Stimulated activated CD4-positive, alpha-beta T cell treated with anti-CD3 and anti-CD28 coated beads, Interleukin-4, amount 100 ng/mL, for 4 hours (primary cell): Measurements from ENCODE around the gene SERINC4.

Experiments
- DNase-seq, 2 experiments: peaks; one replicate each; pipeline ENCODE4 v3.0.0-alpha.2; 2020

Gene SERINC4

DNA sequence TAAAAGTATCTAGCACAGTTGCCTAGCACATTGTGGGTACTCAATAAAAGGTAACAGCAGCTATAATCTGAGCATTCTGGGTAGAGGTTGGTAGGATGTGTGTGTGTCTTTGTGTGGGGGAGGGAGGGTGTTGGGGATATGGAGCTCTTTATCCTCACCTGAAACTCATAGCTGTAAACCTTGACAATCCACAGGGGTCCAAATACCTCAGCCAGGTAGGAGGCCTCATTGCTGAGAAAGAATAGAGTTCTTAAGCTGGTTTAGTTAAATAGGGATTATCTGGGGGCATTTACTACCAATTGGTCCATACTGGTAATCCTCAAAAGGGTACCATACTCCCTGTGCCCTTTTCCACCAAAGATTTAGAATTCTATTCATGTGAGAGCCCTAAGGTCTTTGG, 4.0 kb downstream of the SERINC4 start:
- no peak for DNase-seq

DNA sequence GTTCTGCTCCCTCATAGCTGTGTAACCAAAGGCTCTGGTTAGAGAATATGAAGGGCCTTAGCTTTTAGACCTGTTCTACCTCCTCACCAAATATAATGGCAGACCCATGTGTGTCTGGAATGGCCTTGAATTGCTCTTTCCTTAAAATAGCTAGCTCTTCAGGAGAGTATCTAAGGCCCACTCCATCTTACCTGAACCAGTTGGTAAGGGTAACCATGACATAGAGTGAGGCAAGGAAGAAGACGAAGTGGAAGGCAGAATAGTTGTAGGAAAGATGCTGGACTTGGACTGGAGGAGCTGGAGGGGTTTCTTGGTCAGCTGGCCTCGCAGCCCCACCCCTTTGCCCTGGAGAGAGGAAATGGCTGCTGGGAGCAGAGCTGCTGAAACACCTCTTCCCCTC, 4.8 kb downstream of the SERINC4 start:
- DNase-seq: no peak

DNA sequence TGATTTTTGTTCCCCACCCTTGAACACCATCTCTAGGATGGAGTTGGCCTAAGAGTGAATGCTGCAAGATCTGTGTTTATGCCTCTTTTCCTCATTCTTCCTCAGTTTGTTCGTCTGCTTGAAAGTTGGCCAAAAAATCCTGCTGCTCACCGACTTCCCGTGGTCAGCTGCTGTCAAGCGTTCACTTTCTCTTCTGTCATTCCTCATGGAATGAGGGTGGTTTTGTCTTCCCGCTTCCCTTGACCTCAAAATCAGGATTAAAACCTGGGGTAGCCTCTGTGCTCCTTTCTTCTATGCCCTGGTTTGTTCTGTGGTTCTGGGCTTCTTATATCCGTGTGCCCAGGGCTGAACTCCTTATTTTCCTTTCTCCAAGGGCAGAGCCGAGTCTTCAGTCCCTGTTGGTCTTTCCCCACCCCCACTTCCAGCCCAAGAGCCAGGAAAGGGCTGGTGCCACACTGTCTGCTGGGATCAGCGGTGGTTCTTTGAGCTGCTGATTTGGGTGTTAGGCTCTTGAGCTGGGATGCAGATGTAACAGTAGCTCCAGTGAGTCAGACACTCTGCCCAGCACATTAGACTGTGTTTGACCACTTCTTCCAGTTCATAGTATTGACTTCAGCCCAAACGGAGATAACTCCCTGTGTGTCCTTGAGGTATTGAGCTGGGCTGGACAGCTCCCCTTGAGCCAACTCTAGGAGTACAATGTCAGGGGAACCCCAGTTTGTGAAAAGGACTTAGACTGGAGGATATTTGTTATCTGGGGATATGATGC, 5.6 kb downstream of the SERINC4 start:
- no peak for DNase-seq

DNA sequence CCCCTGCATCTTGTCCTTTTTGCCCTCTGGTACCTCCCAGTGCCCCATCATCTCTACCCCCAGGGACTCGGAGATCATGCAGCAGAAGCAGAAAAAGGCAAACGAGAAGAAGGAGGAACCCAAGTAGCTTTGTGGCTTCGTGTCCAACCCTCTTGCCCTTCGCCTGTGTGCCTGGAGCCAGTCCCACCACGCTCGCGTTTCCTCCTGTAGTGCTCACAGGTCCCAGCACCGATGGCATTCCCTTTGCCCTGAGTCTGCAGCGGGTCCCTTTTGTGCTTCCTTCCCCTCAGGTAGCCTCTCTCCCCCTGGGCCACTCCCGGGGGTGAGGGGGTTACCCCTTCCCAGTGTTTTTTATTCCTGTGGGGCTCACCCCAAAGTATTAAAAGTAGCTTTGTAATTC, 6.4 kb downstream of the SERINC4 start:
- no peak for DNase-seq

DNA sequence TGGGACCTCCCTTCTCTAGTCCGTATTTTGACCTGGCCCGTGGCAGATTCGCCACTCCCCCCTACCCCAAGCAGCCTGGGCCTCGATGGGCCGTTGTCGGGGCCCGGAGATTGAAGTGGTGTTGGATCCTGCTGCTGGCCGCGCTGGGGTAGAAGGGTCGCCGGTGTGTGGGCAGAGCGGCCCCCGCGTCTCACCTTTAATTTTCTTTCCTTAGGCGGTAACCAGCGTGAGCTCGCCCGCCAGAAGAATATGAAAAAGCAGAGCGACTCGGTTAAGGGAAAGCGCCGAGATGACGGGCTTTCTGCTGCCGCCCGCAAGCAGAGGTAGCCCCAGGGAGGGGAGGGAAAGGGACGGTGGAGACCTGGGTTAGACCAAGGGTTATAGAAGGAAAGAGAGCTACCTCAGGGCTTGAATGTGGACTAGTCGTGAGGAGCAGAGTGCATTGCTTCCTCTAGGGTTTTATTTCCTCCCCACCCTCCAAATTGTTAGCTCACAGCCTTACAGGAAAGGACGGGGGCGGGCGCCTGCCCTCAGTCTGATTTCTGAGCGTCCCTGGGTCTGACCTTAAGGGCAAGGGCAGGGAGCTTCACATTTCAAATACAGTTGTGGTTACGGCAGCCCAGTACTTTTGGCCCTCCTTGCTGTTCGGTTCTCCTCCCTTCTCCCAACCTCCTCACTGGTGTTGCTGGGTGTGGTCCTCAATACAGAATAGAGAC, 7.1 kb downstream of the SERINC4 start:
- DNase-seq: peak in 1 of 2 experiments; percentile 32

DNA sequence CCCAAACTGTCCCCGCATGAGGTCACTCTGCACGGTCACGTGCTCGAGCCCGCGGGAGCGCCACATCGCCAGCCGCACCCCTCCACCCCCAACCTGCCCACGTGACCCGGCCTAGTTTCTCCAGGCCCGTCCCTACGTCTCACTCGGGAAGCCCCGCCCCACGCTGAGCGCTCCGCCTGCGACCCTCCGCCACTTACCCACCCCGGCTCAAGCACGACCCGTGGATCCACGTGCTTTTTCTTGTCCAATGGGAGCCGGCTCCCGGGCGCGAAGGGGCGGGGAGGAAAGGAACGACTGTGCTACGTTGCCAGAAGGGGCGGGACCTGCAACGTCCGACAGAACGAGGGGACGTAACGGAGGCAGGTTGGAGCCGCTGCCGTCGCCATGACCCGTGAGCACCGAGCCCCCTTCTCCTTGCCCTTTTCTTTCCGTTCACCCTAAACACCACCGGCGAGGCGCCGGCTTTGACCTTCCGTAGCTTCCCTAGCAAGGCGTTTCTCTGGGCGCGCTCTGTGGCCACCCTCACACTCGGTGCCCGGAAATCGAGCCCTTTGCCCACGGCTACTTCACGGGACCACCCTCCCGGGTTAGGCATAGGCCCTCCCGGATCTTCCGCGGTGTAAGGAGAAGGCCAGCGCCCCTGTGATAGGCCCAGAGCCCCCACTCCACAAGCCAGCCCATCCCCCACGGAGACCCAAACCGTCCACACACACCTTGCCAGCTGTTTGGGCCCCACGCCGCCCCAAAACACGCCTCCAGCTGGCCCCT, 7.8 kb downstream of the SERINC4 start, which contains the start of gene SERF2:
Gene SERF2, plus strand, starts transcription at position 328 of the 768 bp plus-strand sequence. Its CDS starts 57 bp downstream, at position 385.
- DNase-seq: peak; percentile 100

DNA sequence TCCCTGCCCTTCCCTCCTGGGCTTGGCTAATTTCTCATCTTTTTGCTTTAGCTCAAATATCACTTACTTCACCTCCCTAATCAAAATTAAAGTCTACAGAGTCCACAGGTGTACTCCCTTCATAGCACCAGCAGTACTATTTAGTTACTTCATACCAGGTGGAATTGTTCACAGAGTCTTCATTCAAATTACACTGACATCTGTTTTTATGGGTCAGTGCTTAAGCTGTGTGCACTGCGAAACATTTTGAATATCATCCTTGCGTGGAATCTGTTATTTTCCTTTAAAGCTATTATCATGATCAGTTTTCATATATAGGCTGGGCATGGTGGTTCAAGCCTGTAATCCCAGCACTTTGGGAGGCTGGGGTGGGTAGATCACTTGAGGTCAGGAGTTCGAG, 10.6 kb downstream of the SERINC4 start:
- DNase-seq: no peak

DNA sequence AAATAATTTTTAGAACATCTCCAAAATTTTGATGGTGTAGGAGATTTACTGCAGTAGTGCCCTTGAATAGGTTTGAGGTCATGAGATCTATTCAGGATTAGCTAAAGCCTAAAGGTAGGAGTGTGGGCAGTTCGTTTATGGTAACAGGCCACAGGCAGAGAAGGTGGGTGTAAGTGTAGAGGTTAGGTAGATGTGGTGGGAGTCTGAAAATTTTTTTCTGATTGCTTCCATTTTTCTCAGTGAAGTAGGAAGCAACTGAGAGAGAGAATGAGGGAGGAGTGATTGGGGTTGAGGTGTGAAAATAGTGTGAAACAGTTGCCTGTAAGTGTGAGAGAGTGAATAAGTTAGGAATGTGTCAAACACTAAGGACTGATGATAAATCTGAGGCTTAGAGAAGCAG, 21.0 kb downstream of the SERINC4 start:
- no peak for DNase-seq

DNA sequence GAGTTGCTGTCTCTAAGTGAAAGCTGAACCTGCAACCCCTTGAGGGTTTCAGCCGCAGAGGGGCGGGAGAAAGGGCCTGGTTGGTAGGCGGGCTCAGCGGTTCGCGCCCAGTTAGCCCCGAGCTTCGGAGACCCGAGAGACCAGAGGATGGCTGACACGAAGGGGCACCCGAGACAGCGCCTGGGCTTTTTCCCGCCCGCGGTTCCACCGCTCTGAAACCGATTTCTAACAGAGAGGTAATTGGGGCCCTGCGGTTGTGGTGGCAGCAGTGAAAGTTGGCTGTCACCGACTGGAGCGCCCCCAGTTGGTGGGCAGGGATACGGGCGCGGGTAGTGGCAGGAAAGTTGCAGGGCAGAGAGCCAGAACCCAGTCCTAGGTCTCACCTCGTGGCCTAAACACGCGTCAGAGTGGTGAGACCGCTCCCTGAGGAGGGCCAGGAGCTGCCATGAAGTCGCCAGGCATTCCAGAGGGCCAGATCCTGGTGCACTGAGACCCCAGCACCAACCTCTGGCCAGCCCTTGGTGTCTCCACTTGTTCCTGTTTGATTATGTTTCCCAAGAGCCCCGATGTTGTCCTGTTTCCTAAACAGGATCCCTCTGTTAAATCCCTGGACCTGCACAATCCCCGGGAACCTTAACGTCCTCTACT, 22.6 kb downstream of the SERINC4 start:
- peak; percentile 74 to 80 for DNase-seq

DNA sequence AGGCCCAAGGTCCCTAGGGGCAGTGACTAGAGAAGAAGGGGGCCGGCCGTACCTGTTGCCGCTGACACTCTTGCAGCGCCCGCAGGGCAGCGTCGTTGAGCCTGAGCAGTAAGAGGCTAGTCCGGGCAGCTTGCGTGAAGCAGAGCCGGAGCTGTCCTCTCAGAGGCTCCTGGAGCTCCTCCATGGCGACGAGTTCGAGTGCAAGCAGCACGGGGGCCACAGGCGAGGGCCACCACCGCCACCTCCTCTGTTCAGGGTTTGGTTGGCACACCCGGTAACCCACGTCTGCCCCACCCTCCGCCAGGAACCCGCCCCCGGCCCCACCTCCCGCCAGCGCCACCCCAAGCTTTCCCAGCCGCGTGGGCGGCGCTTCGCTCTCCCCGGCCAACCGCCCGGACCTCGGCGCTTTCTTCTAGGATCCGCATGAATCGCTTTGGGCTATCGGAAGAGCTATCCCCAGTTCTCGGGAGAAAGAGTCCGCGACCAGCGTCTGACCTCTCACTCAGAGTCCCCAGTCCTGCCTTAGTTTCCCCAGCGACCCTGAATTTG, 23.2 kb downstream of the SERINC4 start, which contains the start of gene ELL3:
Gene ELL3, minus strand, starts transcription at position 249 of the 549 bp plus-strand sequence. Its CDS starts 65 bp downstream, at position 184.
- DNase-seq: peak; percentile 73 to 75

DNA sequence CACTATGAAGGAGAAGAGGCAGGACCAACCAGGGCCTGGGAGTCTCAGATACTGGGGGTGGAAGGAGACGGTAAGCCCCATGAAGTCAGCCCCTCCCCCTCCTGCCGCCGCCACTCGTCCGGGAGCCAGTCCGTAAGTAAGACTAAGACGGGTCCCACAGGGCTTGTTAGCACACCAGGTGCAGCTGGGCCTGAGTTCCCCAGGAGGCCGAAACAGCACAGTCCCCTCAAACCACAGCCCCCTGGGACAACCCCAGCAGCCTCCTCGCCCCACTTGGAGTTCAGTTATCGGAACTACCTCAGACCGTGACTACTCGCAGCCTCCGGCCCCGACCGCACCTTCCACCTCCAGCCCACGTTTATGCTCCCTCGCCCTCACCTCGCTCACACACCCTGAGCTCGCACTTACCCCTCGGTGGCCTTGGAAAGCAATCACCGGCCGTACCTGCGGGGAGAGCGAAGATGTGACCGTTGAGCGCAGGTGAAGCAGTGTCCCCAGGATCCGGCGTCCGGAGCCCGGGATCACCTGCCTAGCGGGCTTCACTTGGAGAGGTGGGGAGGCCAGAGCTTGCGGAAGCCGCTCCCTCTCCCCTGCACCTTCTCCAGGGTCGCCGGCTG, 23.8 kb downstream of the SERINC4 start:
- peak in 1 of 2 experiments; percentile 10 for DNase-seq

DNA sequence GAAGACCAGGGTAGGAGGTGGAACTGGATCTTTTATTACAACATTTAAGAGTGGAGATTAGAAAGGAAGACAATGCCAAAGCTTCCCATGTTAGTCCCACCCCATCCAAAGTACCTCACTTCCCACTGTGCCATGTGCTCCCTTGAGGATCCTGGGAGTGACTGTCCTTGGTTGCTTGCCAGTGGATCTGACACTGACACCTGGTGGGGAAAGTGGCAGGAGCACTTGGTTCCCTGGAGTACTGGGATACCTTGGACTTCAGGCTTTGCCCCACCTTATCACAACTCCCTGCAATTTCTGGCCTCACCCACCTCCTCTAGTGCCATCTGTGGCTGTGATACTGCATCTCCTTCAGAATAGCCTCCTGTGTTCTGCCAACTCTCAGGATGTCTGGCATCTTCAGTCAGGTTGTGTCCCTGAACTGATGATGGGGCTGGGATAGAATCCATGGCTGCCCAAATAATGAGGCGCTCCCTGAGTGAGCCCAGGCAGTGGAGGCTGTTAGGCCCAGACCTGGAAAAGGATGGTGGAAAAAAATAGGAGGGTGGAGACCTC, 24.5 kb downstream of the SERINC4 start:
- no peak for DNase-seq

DNA sequence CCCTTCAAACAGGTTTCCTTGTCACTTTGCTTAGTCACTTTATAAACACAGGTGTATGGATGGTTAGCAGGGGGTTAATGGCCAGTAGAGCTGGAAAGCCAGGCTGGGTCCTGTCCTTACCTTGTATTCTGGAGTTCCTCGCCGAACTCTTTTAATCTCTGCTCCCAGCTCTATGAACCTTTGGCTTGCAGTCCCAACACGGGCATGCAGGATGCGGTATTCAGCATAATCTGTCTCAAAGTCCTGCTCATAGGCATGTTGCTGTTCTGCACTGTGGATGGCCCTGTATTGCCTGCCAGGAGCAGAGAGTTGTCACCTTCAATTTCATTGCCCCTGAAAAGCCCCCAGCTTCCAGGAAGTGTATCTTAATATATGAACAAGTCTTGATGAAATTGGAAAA, 26.0 kb downstream of the SERINC4 start:
- no peak for DNase-seq

DNA sequence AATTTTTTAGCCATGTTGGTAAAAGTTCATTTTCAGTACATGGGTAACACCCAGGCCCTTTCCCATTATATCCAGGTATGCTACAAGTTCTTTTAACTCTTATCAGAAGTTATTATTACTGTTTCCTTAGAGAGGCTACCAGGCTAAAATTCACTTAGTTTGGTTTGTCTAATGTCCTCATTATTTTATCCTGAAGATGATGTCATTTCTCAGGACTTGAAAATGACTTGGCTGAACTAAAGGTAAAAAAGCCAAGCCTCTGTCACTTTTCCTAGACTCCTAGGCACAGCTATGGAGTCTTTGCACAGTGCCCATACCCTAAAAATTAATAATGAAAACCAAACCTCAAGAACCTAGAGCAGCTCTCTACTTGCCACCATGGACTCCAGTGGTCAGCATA, 27.4 kb downstream of the SERINC4 start:
- DNase-seq: no peak

DNA sequence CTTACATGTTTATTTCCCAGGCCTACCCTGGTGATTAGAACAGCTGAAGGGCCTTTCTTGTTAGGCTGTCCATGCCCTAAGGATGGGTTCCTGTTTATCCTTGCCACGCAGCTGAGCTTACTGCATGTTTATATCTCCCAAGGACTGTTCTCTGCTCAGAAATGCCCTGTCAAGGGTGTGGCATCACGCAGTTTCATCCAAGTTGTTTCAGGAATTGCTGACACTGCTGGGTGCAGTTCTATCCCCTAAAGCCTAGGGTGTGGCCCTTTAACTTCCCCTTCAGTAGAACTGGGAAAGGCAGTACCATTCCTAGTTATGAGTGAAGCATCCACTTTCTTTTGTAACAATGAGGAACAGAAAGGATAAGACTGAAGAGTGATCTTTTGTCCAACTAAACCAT, 28.2 kb downstream of the SERINC4 start:
- no peak for DNase-seq

DNA sequence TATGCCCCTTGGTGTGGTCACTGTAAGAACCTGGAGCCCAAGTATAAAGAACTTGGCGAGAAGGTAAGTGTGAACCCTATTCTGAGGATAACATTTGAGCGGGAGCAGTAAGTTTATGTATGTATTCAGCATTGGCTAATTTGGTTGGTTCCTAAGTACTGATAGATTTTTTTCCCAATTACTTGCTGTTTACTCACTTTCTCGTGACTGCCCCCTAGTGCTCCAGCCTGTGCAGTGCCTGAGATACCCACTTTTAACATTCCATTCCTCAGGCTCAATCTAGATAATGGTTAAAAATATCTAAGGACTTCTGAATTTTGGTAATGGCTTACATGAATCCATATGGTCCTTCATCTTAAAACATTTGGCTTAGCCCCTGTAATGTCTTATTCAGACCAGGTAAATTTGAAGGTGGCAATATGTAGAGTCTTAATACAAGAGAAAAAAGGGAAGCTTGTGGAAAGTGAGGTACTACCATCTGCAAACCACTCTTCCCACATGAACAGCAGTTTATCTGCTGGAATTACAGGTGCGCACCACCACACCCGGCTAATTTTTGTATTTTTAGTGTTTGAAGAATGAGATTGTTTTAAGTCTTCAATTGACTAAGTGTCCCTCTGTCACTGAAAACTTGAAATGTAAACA, 30.3 kb downstream of the SERINC4 start:
- DNase-seq: peak; percentile 51 to 52

DNA sequence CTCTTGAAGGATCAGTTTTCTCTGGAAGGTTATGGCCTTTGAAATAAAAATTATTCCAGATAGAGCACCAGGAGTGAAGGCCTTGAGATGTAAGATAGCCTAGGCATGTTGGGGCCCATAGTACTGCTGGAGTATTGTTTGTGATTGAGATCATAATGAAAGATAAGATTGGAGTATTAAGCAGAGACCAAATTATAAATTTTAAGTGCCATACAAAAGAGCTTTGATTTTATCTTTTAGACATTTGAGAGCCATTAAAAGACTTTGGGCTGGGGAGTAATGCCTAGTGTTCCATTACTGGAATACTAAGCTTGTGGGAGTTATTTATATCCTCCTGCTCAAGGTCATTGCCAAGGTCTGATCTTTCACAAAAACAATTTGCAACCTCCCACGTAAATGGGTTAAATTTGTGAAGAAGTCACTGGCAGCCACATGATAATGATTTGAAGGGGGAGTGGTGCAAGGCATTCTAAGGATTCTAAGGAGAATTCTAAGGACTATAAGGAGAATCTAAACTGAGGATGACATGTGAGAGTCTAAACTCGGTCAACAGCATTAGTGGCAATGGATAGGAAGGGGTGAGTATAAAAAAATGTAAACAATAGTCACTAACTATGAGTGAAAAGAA, 36.1 kb downstream of the SERINC4 start:
- DNase-seq: no peak

DNA sequence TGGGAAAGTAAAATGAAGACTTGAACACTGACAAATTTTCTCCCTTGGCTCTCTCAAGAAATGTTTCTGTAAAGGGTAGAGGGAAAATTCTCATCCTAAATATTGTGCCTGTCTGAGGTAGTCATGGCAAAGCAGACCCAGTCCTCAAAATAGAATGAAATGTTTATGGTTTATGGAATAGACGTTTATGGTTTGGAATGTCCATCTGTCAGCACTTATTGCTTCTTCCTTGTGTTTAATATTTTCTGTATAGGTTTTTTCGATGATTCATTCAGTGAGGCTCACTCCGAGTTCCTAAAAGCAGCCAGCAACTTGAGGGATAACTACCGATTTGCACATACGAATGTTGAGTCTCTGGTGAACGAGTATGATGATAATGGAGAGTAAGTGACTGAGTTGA, 37.2 kb downstream of the SERINC4 start:
- DNase-seq: no peak

DNA sequence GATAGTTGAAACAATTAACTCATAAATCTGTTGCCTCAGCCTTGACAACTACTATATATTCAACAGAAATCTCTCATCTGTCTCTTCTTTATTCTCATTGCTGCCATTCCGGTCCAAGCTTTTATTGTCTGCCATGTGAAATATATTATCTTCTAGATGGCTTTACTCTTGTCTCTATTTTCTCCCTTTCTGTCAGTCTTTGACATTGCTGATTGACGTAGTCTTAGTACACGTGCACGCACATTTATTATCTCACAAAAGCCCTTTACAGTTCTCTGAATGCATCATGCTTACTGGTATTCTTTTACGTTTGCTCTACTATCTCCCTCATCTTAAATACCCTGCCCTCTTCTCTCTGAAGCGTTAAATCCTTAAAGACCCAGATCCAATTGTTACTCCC, 48.1 kb downstream of the SERINC4 start:
- no peak for DNase-seq

DNA sequence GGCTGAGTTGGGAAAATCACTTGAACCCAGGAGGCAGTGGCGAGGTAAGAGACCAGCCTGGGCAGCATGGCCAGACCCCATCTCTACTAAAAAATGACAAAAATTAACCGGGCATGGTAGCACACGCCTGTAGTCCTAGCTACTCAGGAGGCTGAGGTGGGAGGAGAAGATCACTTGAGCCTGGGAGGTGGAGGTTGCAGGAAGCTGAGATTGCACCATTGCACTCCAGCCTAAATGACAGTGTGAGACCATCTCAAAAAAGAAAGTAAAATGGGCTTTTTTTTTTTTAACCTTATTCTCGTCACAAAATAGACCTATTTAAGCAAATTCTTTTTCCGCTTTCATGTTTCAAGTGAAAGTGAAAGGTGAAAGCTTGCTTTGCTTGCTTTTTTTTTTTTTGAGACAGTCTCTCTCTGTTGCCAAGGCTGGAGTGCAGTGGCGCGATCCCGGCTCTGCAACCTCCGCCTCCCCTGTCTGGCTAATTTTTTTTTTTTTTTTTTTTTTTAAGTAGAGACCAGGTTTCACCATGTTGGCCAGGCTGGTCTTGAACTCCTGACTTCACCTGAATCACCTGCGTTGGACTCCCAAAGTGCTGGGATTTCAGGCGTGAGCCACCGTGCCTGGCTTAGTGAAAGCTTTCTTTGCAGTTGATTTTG, 50.2 kb downstream of the SERINC4 start:
- DNase-seq: peak; percentile 18 to 43
